HG03103 (cell line): ENCODE data around the gene RAB9B.
A peak's percentile ranks its signal among the peaks of the same experiment; 100 is the strongest.
"Not testable (repeated sequence)": the region's sequence is repeated elsewhere in the genome, so short reads cannot be mapped to it uniquely, and the experiment has no call there.

ENCODE experiments used
- ATAC-seq: cut with Tn5 transposase; IDR thresholded peaks from one replicate; pipeline ENCODE4 v1.9.1; 2021; ENCODE audit warnings: low read depth; ENCODE audit not compliant: unreplicated experiment

Gene RAB9B

DNA sequence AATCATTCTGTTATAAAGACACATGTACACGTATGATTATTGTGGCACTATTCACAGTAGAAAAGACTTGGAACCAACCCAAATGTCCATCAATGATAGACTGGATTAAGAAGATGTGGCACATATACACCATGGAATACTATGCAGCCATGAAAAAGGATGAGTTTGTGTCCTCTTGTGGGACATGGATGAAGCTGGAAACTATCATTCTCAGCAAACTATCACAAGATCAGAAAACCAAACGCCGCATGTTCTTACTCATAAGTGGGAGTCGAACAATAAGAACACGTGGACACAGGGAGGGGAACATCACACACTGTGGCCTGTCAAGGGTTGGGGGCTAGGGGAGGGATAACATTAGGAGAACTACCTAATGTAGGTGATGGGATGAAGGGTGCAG is 15.0 kb downstream of the RAB9B start:
- ATAC-seq = not testable (repeated sequence)

DNA sequence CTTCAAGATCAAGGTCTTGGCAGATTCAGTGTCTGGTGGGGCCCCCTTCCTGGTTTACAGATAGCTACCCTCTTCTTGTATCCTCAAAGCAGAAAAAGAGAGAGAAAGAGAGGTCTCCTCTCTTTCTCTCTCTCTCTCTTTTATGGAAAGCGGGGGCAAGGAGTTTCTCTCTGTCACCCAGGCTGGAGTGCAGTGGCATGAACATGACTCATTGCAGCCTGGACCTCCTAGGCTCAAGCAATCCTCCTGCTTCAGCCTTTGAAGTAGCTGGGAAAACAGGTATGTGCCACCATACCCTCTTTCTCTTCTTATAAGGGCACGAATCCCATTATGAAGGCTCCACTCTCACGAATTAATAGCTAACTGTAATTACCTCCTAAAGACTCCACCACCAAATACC is 20.2 kb downstream of the RAB9B start:
- ATAC-seq = no peak

DNA sequence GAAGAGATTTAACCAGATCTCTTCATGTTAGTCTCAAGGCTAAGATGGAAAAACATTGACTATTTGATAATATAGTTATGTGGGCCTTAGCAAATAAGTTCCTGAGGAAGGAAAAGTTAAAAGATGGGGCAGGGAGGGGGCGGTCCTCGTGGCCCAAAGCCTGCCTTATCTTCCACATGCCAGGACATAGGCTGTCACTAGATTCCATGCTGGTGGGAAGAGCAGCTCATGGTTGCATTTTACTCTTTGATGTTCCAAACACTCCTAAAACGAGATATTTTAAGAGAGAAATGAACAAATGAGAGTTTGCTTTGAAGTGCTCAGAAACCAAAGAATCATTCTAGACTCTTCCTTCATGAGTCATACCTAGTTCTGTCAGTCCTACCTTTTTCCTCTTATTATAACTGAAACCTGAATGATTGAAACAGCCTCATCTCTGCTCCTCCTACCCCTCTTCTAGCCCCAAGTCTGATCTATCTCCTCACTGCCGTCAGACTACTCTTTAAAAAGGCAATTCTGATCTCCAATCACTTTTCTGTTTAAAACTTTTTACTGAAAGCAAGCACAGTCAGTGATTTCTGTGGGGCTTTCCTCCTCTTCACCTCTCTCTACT is 25.1 kb downstream of the RAB9B start:
- no peak for ATAC-seq

DNA sequence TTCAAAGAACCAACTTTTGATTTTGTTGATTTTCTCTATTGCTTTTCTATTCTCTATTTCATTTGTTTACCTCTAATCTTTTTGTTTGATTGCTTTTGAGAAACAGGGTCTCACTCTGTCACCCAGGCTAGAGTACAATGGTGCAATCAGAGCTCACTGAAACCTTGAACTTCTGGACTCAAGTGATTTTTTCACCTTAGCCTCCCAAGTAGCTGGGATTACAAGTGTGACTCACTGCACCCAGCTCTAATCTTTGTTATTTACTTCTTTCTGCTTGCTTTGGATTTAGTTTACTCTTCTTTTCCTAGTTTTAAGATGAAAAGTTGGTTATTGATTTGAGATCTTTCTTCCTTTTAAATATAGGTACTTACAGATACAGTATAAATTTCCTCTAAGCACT is 26.2 kb downstream of the RAB9B start:
- no peak for ATAC-seq

DNA sequence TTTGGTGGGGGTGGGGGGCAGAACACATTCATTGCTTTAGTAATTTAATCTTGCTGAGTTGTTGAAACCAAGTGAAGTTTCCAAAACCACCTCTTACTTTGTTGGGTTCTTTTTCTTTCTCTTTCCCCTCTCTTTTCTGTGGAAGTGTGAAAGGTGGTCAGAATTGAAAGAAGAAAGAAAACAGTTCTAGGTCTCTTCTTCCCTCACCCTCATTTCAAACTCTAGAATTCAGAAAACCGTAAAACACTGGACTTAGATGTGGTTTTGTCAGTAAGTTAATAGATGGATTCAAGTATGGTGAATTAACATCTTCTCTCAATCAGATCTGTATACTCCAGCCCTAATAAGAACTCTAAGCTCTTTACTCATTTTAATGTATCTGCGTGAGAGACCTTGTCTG is 31.7 kb downstream of the RAB9B start:
- ATAC-seq = no peak

DNA sequence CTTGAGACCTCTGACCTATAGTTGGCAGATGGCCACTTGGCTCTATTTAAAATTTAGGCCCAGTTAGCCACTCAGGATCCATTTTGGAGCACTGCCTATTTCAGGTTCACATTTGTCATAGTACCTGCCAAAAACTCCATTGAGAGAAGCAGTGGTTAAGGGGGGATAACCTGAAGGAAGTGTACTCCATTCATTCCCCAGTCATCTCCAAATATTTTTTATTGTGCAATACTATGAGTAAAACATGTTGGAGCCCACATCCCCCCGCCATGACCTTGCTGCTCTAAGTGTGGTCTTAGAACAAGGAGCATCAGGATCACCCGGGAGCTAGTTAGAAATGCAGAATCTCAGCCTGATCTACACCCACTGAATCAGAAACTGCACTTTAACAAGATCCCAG is 34.4 kb downstream of the RAB9B start:
- no peak for ATAC-seq

DNA sequence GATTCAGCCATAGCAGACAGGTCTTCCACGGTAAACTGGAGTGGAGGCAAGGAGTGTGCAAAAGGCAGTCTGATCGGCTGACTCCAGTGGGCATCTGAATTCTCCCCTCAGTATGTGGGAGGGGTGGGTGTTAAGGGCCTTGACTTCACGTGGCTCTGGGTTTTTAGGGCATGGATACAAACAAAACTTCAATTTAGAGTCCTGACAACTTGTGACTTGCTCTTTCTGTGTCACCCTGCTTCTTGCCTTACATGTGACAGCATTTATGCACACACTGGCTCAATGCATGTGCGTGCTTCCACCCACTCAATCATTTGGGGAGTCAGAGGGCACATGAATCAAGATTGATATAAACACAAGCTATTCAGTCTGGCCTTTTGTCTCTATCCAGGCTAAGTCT is 37.9 kb downstream of the RAB9B start:
- ATAC-seq = no peak

DNA sequence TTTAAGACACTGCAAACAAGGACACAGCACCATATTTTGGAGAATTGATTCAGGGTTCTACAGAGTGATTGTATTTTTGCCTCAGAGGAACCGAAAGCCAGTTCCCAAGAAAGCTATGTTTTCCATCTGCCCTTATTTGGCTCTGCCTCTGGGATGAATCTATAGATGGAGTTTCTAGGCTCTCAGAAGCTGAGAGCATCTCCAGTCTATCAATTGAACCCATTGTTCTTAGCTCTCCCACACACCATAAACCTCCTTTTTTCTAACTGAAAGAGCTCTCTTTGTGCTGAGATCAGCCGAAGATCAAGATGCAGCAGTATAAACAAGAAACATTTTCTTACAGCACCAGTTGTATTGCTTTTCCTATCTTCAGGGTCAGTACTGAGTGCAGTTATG is 38.5 kb downstream of the RAB9B start:
- ATAC-seq = no peak

DNA sequence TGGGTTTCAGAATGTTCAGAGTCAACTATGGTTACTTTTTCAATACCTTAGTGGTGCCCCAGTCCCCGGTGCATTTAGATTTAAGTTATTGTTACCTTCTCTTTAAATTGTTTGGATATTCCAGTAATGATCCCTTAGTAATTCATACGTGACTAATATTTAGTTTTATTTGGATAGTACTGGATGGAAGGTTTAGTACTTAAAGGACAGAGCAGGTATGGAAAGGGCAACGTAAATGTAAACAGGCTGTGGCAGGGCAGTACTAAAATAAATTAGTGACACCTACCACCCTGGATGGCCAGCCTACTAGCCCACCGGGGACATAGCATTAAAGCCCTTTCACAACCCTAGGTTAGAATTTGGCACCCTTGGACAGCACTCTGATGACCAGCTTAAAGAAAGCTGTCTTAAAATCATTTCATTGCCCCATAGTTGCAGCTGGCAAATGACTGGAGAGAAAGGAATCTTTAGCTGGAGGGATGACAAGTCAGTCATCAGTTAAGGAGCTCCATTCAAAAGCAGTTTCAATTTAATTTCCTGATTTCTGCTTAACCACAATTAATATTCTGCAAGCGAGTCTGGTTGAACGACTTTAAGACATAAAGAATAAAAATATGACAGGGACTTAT is 39.0 kb downstream of the RAB9B start:
- ATAC-seq = no peak

DNA sequence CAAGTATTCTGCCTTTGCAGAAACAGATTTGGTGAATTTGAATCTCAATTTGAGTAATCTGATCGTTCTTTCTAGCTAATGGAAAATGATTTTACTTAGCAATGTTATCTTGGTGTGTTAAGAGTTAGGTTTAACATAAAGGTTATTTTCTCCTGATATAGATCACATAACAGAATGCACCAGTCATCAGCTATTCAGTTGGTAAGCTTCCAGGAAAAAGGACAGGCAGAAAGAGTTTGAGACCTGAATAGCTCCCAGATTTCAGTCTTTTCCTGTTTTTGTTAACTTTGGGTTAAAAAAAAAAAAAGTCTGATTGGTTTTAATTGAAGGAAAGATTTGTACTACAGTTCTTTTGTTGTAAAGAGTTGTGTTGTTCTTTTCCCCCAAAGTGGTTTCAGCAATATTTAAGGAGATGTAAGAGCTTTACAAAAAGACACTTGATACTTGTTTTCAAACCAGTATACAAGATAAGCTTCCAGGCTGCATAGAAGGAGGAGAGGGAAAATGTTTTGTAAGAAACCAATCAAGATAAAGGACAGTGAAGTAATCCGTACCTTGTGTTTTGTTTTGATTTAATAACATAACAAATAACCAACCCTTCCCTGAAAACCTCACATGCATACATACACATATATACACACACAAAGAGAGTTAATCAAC is 40.1 kb downstream of the RAB9B start:
- no peak for ATAC-seq

DNA sequence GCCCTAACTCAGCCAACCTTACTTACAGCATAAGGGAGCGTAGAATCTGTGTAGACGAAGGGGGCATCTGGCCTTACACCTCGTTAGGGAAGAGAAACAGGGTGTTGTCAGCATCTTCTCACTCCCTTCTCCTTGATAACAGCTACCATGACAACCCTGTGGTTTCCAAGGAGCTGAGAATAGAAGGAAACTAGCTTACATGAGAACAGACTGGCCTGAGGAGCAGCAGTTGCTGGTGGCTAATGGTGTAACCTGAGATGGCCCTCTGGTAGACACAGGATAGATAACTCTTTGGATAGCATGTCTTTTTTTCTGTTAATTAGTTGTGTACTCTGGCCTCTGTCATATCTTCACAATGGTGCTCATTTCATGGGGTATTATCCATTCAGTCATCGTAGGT is 40.8 kb downstream of the RAB9B start:
- ATAC-seq = no peak

DNA sequence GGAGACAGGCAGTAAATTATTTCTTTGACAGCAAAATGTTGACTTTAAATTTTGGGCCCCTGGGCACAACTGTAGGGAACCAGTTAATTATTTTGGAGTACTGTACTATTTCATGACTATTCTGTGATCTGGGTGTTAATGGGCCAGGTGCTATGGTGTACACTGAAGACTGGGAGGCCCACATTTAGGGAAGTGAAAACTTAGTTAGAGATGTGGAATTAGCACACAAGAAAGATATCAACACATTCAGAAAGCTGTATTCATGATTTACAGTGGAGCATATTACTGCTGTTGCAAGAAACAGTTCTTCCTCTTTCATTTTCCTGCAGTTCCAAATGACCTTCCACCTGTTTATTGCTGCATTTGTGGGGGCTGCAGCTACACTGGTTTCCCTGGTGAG is 43.1 kb downstream of the RAB9B start:
- peak; percentile 96 for ATAC-seq

DNA sequence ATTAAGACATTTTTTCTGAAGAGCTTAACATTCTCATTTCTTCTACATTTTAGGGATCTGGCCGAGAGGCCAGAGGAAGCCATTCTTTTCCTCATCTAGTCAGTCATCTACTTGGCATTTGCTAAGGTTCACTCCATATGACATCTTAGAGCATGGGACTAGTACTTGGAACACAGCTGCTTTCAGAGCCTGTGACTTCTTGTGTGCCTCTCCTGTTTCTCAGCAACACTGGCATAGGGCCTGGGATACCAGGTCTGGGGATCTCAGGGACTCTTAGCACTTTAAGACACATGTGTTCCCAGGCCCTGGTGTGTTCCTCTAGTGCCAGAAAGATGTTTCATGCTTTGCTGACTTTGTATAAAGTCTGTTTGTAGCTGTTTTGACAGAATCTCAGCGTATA is 48.1 kb downstream of the RAB9B start:
- ATAC-seq = no peak

DNA sequence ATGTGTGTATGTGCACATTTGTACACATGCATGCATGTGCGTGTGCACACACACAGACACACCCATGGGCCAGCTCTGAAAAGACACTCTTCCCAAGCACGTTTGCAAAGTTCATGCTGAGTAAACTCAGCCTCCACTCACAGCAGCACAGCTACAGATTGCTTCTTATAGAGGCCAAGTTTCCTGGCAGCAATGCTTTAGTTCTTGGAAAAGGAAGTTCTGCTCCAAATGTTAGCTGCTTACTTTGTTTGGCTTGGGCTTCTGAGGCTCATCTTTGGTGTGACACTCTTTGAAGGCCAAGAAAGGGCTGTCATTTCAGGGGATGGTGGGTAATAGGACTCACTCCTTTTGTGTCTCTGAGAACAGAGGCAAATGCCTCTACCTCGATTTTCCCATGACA is 48.9 kb downstream of the RAB9B start:
- no peak for ATAC-seq

DNA sequence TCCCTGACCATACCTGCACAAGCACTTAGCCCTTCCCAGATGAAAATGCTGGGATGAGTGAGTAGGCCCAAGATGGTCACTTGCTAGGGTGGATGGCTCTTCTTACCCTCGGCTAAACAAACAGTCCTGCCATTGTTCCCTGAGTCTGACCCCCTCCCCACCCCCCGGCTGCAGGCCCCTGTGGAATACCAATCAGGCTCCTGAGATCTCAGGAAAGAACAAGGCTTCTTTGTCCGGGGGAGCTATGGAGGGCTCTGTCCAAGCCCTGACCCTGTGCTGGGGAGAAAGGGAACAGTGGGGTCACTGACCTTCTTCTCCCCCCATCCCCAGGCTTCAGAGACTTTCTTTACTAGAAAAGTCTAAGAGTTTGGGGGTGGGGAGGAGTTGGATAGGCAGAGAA is 49.4 kb downstream of the RAB9B start:
- no peak for ATAC-seq

DNA sequence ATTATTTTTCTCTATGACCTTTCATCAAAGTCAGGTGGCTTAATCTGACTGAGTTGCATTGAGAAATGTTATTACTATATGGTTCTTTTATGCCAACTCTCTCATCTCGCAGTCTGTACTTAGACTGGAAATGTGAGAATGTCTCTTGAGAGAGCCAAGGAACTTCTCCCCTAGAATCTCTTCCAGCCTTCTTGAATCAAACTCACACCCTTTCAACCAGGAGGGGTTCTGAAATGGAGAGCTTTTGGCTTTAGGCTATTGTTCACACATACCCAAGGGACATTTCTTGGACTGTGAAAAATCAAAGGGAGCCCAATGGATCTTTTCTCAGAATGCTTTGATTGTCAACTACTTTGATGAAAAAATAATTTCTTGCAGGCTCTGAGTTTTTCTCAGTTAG is 50.4 kb downstream of the RAB9B start:
- ATAC-seq = no peak

DNA sequence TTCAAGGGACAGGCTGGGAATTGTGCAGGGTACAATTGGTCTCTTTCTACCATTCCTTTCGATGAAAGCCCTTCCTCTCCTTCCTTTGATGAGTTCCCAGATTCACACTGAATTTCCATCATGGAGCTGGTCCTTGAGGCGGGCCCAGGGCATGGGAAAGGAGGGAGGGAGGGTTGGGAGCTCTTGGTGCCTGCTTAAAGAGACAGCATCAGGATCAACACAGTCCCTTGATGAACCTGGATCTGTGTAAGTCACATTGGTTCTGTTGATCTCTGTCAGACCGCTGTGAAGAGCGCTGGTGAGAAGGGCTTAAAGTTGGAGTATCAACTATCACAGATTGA is 51.0 kb downstream of the RAB9B start:
- no peak for ATAC-seq

DNA sequence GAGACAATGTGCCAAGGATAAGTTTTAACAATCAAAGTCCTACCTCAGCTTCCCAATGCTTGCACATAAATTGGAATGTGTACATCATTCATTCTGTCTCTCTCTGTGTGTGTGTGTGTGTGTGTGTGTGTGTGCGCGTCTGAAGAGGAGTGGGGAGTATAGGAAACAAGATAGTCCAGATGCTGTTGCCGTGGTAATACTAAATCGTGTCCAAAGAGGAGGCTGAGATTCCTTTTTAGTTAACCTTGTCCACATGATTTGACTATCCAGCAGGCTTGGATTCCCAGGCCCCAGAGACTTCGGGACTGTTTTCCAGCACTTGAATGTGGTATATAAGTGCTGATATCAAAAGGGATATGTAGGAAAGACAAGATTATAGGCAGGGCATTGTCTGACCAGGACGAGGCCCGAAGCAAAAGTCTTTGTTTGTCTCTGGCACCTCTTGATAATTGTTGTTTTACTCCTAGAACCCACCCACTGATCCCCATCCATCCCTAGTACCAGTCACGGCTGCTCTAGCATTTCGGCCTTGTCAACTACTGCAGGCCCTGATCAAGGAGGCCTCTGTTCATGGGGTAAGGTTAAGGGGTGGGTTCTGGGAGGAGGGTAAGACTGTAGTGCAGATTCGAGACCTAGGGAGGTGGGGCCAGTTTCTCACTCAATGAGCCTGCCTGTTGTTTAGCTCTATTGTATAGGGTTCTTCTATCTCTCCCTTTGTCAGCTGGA is 51.6 kb downstream of the RAB9B start:
- ATAC-seq = no peak

DNA sequence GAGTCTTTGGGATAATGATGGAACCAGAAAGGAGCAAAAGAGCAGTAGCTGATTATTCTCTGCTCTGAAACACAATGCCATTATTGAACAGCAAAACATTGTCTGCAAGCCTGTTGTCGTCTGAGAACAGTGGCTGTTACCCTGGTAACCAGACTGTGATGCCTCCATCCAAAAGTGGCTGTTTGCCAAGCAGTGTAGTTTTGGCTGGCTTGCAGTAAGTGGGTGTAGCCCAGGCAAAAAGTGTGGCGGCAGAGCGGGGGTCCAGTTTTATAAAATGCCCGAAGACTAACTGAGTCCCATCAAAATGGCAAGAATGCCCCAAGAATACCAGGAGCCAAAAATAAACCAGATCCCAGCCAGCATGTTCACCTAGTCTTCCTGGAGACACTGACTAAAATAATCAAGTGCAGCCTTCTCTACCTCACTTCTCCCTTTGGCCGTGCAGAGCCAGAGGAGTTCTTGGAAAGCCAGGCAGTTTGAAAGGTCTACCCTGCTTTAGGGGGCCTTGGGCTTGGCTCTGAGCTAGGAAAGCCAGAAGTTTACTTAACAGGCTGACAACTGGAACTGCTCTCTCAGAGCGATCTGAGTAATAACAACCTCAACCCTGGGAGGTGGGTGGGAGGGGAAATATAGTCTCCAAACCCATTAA is 52.8 kb downstream of the RAB9B start:
- ATAC-seq = no peak

DNA sequence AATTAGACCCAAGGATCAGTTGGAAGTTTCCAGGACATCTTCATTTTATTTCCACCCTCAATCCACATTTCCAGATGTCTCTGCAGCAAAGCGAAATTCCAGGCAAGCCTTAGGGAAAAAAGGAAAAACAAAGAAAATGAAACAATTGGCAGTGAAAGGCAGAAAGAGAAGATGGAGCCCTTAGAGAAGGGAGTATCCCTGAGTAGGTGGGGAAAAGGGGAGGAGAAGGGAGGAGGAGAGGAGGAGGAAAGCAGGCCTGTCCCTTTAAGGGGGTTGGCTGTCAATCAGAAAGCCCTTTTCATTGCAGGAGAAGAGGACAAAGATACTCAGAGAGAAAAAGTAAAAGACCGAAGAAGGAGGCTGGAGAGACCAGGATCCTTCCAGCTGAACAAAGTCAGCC is 55.5 kb downstream of the RAB9B start, which contains the start of gene PLP1:
TSS of gene PLP1 (plus strand) at position 295 of the 400 bp plus-strand sequence. CDS start 156 bp downstream, outside the sequence.
- ATAC-seq = no peak

DNA sequence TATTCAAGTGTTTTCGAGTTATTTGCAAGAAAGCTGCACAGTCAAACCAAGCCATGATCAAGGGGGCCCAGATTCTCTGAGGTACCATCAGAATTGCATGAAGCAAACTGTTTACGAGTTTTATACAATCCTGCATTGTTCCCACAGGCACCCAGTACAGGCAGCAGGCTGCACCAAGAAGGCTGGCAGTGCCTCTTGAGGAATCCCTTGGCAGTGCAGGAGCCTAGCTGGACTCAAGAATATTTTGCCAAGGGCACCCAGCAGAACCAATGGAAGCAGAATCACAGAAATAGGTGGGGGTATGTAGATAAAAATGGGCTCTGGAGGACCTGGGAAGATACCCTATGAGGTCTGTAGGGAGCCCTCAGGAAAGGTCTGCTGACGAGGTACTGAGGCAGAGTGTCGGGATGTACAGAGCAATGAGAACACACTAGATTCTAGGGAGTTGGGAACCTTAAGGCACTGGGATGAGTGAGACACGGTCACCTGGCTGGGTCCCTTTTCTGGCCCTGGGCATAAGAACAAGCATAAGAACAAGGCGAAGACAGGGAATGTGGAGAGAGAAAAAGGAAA is 57.9 kb downstream of the RAB9B start:
- ATAC-seq = no peak
